Measurements from ENCODE around the gene DISP3.
A peak's percentile ranks its signal among the peaks of the same experiment; 100 is the strongest.

DISP3 gene

GRCh38 chr1:11541236-11541635 is 62.3 kb downstream of the DISP3 start:
- H3K9me3 ChIP-seq (ENCODE audit: insufficient read depth, low read length): no peaks in the 10 kb centered on the region
- H3K4me3 ChIP-seq (ENCODE audit: insufficient read length, low read depth): no peak overlapping the region
- peaks cover 4% of the 10 kb centered on the region for H3K4me1 ChIP-seq (ENCODE audit: insufficient read depth, insufficient read length)
- TF ChIP-seq YY1 (IDR thresholded peaks at IDR 0.05; ENCODE audit: insufficient read depth, insufficient read length) (no peak), ZNF274 (IDR thresholded peaks at IDR 0.05; ENCODE audit: low read depth, low read length) (no peak), SUZ12 (IDR thresholded peaks at IDR 0.05; ENCODE audit: extremely low read depth, insufficient read depth, insufficient read length) (no peak)
- H3K27me3 ChIP-seq (ENCODE audit: insufficient read depth, insufficient read length): peaks cover 10% of the 10 kb centered on the region
- H3K9ac ChIP-seq (ENCODE audit: insufficient read length, low read depth): no peak overlapping the region
- no peaks in the 10 kb centered on the region for H3K36me3 ChIP-seq (ENCODE audit: insufficient read depth, insufficient read length, low read length)
- no peak for DNase-seq (ENCODE audit: low read depth, low spot score)

- Histone ChIP-seq H3K9ac (ENCODE audit: insufficient read length, low read depth) (no peak overlapping the region), H3K27me3 (ENCODE audit: insufficient read depth, insufficient read length) (peaks cover 12% of the 10 kb centered on the region), H3K9me3 (ENCODE audit: insufficient read depth, low read length) (no peaks in the 10 kb centered on the region), H3K36me3 (ENCODE audit: insufficient read depth, insufficient read length, low read length) (no peaks in the 10 kb centered on the region), H3K4me3 (ENCODE audit: insufficient read length, low read depth) (no peak overlapping the region), H3K4me1 (ENCODE audit: insufficient read depth, insufficient read length) (peaks cover 4% of the 10 kb centered on the region)
- TF ChIP-seq YY1 (IDR thresholded peaks at IDR 0.05; ENCODE audit: insufficient read depth, insufficient read length) (no peak), ZNF274 (IDR thresholded peaks at IDR 0.05; ENCODE audit: low read depth, low read length) (no peak), SUZ12 (IDR thresholded peaks at IDR 0.05; ENCODE audit: extremely low read depth, insufficient read depth, insufficient read length) (no peak)
- no peak for DNase-seq (ENCODE audit: low read depth, low spot score)
Measured at GRCh38 chr1:11541956-11542355, 63.0 kb downstream of the DISP3 start.

- H3K4me3 ChIP-seq (ENCODE audit: insufficient read length, low read depth): no peak overlapping the region
- no peak for TF ChIP-seq YY1 (IDR thresholded peaks at IDR 0.05; ENCODE audit: insufficient read depth, insufficient read length)
- no peak for TF ChIP-seq SUZ12 (IDR thresholded peaks at IDR 0.05; ENCODE audit: extremely low read depth, insufficient read depth, insufficient read length)
- no peak for TF ChIP-seq ZNF274 (IDR thresholded peaks at IDR 0.05; ENCODE audit: low read depth, low read length)
- peaks cover 12% of the 10 kb centered on the region for H3K27me3 ChIP-seq (ENCODE audit: insufficient read depth, insufficient read length)
- no peaks in the 10 kb centered on the region for H3K36me3 ChIP-seq (ENCODE audit: insufficient read depth, insufficient read length, low read length)
- no peak overlapping the region for H3K9ac ChIP-seq (ENCODE audit: insufficient read length, low read depth)
- no peaks in the 10 kb centered on the region for H3K9me3 ChIP-seq (ENCODE audit: insufficient read depth, low read length)
- peaks cover 4% of the 10 kb centered on the region for H3K4me1 ChIP-seq (ENCODE audit: insufficient read depth, insufficient read length)
- no peak for DNase-seq (ENCODE audit: low read depth, low spot score)
Measured at GRCh38 chr1:11543392-11543791, 64.4 kb downstream of the DISP3 start.

- H3K4me1 ChIP-seq (ENCODE audit: insufficient read depth, insufficient read length): peaks cover 1% of the 10 kb centered on the region
- TF ChIP-seq ZNF274 (IDR thresholded peaks at IDR 0.05; ENCODE audit: low read depth, low read length): no peak
- TF ChIP-seq YY1 (IDR thresholded peaks at IDR 0.05; ENCODE audit: insufficient read depth, insufficient read length): no peak
- TF ChIP-seq SUZ12 (IDR thresholded peaks at IDR 0.05; ENCODE audit: extremely low read depth, insufficient read depth, insufficient read length): no peak
Measured at GRCh38 chr1:11543796-11544195, 64.8 kb downstream of the DISP3 start.

GRCh38 chr1:11546456-11546855 is 67.5 kb downstream of the DISP3 start:
- H3K9me3 ChIP-seq (ENCODE audit: insufficient read depth, low read length): no peaks in the 10 kb centered on the region
- H3K4me3 ChIP-seq (ENCODE audit: insufficient read length, low read depth): no peak overlapping the region
- H3K4me1 ChIP-seq (ENCODE audit: insufficient read depth, insufficient read length): no peaks in the 10 kb centered on the region
- TF ChIP-seq SUZ12 (IDR thresholded peaks at IDR 0.05; ENCODE audit: extremely low read depth, insufficient read depth, insufficient read length): no peak
- no peak for TF ChIP-seq ZNF274 (IDR thresholded peaks at IDR 0.05; ENCODE audit: low read depth, low read length)
- TF ChIP-seq YY1 (IDR thresholded peaks at IDR 0.05; ENCODE audit: insufficient read depth, insufficient read length): no peak
- no peak overlapping the region for H3K9ac ChIP-seq (ENCODE audit: insufficient read length, low read depth)
- DNase-seq (ENCODE audit: low read depth, low spot score): no peak
- no peaks in the 10 kb centered on the region for H3K36me3 ChIP-seq (ENCODE audit: insufficient read depth, insufficient read length, low read length)
- H3K27me3 ChIP-seq (ENCODE audit: insufficient read depth, insufficient read length): peaks cover 27% of the 10 kb centered on the region

More at GRCh38 chr1:11543796-11544195, 64.8 kb downstream of the DISP3 start:
- H3K36me3 ChIP-seq (ENCODE audit: insufficient read depth, insufficient read length, low read length): no peaks in the 10 kb centered on the region
- no peaks in the 10 kb centered on the region for H3K9me3 ChIP-seq (ENCODE audit: insufficient read depth, low read length)
- no peak overlapping the region for H3K9ac ChIP-seq (ENCODE audit: insufficient read length, low read depth)
- peaks cover 16% of the 10 kb centered on the region for H3K27me3 ChIP-seq (ENCODE audit: insufficient read depth, insufficient read length)
- no peak overlapping the region for H3K4me3 ChIP-seq (ENCODE audit: insufficient read length, low read depth)
- DNase-seq (ENCODE audit: low read depth, low spot score): no peak

- Histone ChIP-seq H3K36me3 (ENCODE audit: insufficient read depth, insufficient read length, low read length) (no peaks in the 10 kb centered on the region), H3K27me3 (ENCODE audit: insufficient read depth, insufficient read length) (peaks cover 22% of the 10 kb centered on the region), H3K9ac (ENCODE audit: insufficient read length, low read depth) (no peak overlapping the region), H3K9me3 (ENCODE audit: insufficient read depth, low read length) (no peaks in the 10 kb centered on the region), H3K4me3 (ENCODE audit: insufficient read length, low read depth) (no peak overlapping the region), H3K4me1 (ENCODE audit: insufficient read depth, insufficient read length) (peaks cover 3% of the 10 kb centered on the region)
- peak; percentile 77 for DNase-seq (ENCODE audit: low read depth, low spot score)
- no peak for TF ChIP-seq SUZ12 (IDR thresholded peaks at IDR 0.05; ENCODE audit: extremely low read depth, insufficient read depth, insufficient read length)
- TF ChIP-seq YY1 (IDR thresholded peaks at IDR 0.05; ENCODE audit: insufficient read depth, insufficient read length): no peak
- no peak for TF ChIP-seq ZNF274 (IDR thresholded peaks at IDR 0.05; ENCODE audit: low read depth, low read length)
Measured at GRCh38 chr1:11550664-11551283, 71.8 kb downstream of the DISP3 start.

GRCh38 chr1:11558276-11558675 is 79.3 kb downstream of the DISP3 start:
- DNase-seq (ENCODE audit: low read depth, low spot score): no peak
- no peak overlapping the region for H3K9ac ChIP-seq (ENCODE audit: insufficient read length, low read depth)
- TF ChIP-seq ZNF274 (IDR thresholded peaks at IDR 0.05; ENCODE audit: low read depth, low read length) (no peak), SUZ12 (IDR thresholded peaks at IDR 0.05; ENCODE audit: extremely low read depth, insufficient read depth, insufficient read length) (no peak)
- peaks cover 9% of the 10 kb centered on the region for H3K4me1 ChIP-seq (ENCODE audit: insufficient read depth, insufficient read length)
- H3K9me3 ChIP-seq (ENCODE audit: insufficient read depth, low read length): no peaks in the 10 kb centered on the region
- no peaks in the 10 kb centered on the region for H3K36me3 ChIP-seq (ENCODE audit: insufficient read depth, insufficient read length, low read length)
- no peak overlapping the region for H3K4me3 ChIP-seq (ENCODE audit: insufficient read length, low read depth)
- H3K27me3 ChIP-seq (ENCODE audit: insufficient read depth, insufficient read length): no peaks in the 10 kb centered on the region

Measured in NT2/D1 (cell line).